Fibroblast of lung (primary cell): Measurements from ENCODE around the gene EPS8. TPM values are rescaled to one million over a fixed set of nuclear protein-coding genes. Genes with fewer than 3 reads are reported as not detected.

Source experiments
- DNase-seq, 2 donors: peaks; one replicate each; pipeline versions ENCODE4 v3.0.0 to v3.0.0-alpha.2; 2010; ENCODE audit warnings: low read depth in 2 of 2
- H2AFZ ChIP-seq: 2 replicates; pipeline ENCODE4 v1.5.1; 2012; ENCODE audit warnings: low read length, control low read depth, inconsistent platforms
- H3K27ac ChIP-seq: 2 replicates; pipeline ENCODE4 v1.5.1; 2011; ENCODE audit warnings: low read length, control low read depth; ENCODE audit not compliant: insufficient read depth
- H3K27me3 ChIP-seq: 2 replicates; pipeline ENCODE4 v1.5.1; 2011; ENCODE audit warnings: mild to moderate bottlenecking, low read length; ENCODE audit not compliant: control insufficient read depth, insufficient read depth
- H3K36me3 ChIP-seq: 2 replicates; pipeline ENCODE4 v1.5.1; 2011; ENCODE audit warnings: low read length; ENCODE audit not compliant: control insufficient read depth, insufficient read depth
- H3K4me1 ChIP-seq: 2 replicates; pipeline ENCODE4 v1.5.1; 2011; ENCODE audit warnings: low read length; ENCODE audit not compliant: control insufficient read depth, insufficient read depth; ENCODE audit errors: extremely low read depth
- H3K4me2 ChIP-seq: 2 replicates; pipeline ENCODE4 v1.5.1; 2011; ENCODE audit warnings: low read length, control low read depth; ENCODE audit not compliant: insufficient read depth; ENCODE audit errors: extremely low read depth
- H3K4me3 ChIP-seq, 4 experiments: fragments of 200-600 bp in 1 of 4; sonication (generic) in 1 of 4; replicated peaks in 1 of 4; 2 replicates each; pipeline ENCODE4 v1.5.1; 2011 to 2016; ENCODE audit warnings: low read length in 4 of 4, low read depth in 3 of 4, mild to moderate bottlenecking in 3 of 4, control low read depth in 2 of 4, inconsistent platforms in 1 of 4, mixed read lengths in 1 of 4; ENCODE audit not compliant: insufficient read depth in 1 of 4; ENCODE audit errors: control extremely low read depth in 1 of 4
- H3K79me2 ChIP-seq: 2 replicates; pipeline ENCODE4 v1.5.1; 2012; ENCODE audit warnings: mild to moderate bottlenecking, low read length, inconsistent platforms; ENCODE audit not compliant: control insufficient read depth, insufficient read depth
- H3K9ac ChIP-seq: 2 replicates; pipeline ENCODE4 v1.5.1; 2011; ENCODE audit warnings: mild to moderate bottlenecking, low read length, control low read depth; ENCODE audit not compliant: insufficient read depth
- H3K9me3 ChIP-seq: 2 replicates; pipeline ENCODE4 v1.5.1; 2012; ENCODE audit warnings: low read depth, low read length; ENCODE audit not compliant: control insufficient read depth, insufficient read depth
- H4K20me1 ChIP-seq: 2 replicates; pipeline ENCODE4 v1.5.1; 2011; ENCODE audit warnings: low read length; ENCODE audit not compliant: control insufficient read depth, insufficient read depth; ENCODE audit errors: extremely low read depth
- CTCF ChIP-seq, 2 donors: IDR thresholded peaks in 1 of 2; conservative IDR thresholded peaks in 1 of 2; 1 replicate in 1 of 2; 2 replicates in 1 of 2; pipeline ENCODE4 v1.5.1; 2011 to 2012; ENCODE audit warnings: low read length in 2 of 2, control low read depth in 1 of 2, inconsistent platforms in 1 of 2, low read depth in 1 of 2, mild to moderate bottlenecking in 1 of 2
- EZH2 ChIP-seq: IDR thresholded peaks from 2 replicates; pipeline ENCODE4 v1.5.1; 2012; ENCODE audit warnings: low read length, control low read depth, mild to moderate bottlenecking; ENCODE audit errors: missing control alignments
- polyA plus RNA-seq, 2 donors: library from polyadenylated mRNA; depleted of rRNA in 1 of 2; stranded (reverse) in 1 of 2; unstranded in 1 of 2; fragments of >200 nt; gene quantifications; 2 replicates each; pipeline ENCODE4 v1.2.1, GENCODE V29; 2011 to 2012; ENCODE audit warnings: missing spikeins in 1 of 2
- total RNA-seq: library from RNA; depleted of rRNA; stranded (reverse); fragments of >200 nt; gene quantifications from 2 replicates; pipeline ENCODE4 v1.2.1, GENCODE V29; 2014

EPS8 gene
- total and polyA plus RNA-seq, 2 donors (not counting 1 experiment from before 2014, with no cell fraction given) = 96.3 to 108 TPM

GRCh38 chr12:15613981-15614380 lies 175.2 kb downstream of the EPS8 start:
- Histone ChIP-seq H3K9ac (no peak overlapping the region), H3K79me2 (no peaks in the 10 kb centered on the region), H3K27me3 (no peaks in the 10 kb centered on the region), H3K4me1 (no peaks in the 10 kb centered on the region), H3K9me3 (no peaks in the 10 kb centered on the region), H3K4me3 (no peak overlapping the region), H3K36me3 (peaks cover 1% of the 10 kb centered on the region), H4K20me1 (no peaks in the 10 kb centered on the region), H2AFZ (no peak overlapping the region), H3K27ac (no peak overlapping the region), H3K4me2 (no peak overlapping the region)
- no peak for TF ChIP-seq CTCF (conservative IDR thresholded peaks at IDR 0.05 in 1 of 2, IDR thresholded peaks at IDR 0.05 in 1 of 2; ENCODE audit: low read depth in 1 of 2, low read length in 2 of 2)
- no peak for TF ChIP-seq EZH2
- DNase-seq = peak; percentile 41 to 46

DNA sequence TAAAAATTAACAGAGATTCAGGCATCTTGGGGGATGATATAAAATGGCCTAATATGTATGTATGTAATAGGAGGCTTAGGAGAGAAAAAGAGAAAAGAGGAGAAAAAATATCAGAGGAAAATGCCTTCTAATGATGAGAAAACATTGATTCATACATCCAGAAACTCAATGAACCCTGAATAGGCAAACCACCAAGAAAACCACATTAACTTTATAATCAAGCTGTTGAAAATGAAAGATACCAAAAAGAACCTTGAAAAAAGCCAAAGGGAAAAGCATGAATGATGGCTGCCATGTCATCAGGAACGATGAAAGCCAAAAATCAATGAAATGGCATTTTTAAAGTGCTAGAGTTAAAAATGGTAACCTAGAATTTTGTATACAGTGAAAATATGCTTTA lies 180.2 kb downstream of the EPS8 start:
- Histone ChIP-seq H2AFZ (no peak overlapping the region), H3K4me3 (no peak overlapping the region), H3K27me3 (no peaks in the 10 kb centered on the region), H3K9ac (no peak overlapping the region), H3K79me2 (no peaks in the 10 kb centered on the region), H3K4me1 (no peaks in the 10 kb centered on the region), H4K20me1 (no peaks in the 10 kb centered on the region), H3K36me3 (no peaks in the 10 kb centered on the region), H3K27ac (no peak overlapping the region), H3K4me2 (no peak overlapping the region), H3K9me3 (no peaks in the 10 kb centered on the region)
- DNase-seq = peak in 1 of 2 donors; percentile 32
- TF ChIP-seq CTCF (conservative IDR thresholded peaks at IDR 0.05 in 1 of 2, IDR thresholded peaks at IDR 0.05 in 1 of 2; ENCODE audit: low read depth in 1 of 2, low read length in 2 of 2) (no peak), EZH2 (no peak)

- no peaks in the 10 kb centered on the region for H3K79me2 ChIP-seq
Observed at GRCh38 chr12:15608406-15608805, 180.8 kb downstream of the EPS8 start.

More at GRCh38 chr12:15608406-15608805, 180.8 kb downstream of the EPS8 start:
- H3K36me3 ChIP-seq = no peaks in the 10 kb centered on the region
- H2AFZ ChIP-seq = no peak overlapping the region
- H3K9ac ChIP-seq = no peak overlapping the region
- H3K4me3 ChIP-seq = no peak overlapping the region
- H3K27ac ChIP-seq = no peak overlapping the region
- no peaks in the 10 kb centered on the region for H3K4me1 ChIP-seq
- TF ChIP-seq CTCF (conservative IDR thresholded peaks at IDR 0.05 in 1 of 2, IDR thresholded peaks at IDR 0.05 in 1 of 2; ENCODE audit: low read depth in 1 of 2, low read length in 2 of 2) (no peak), EZH2 (no peak)
- H3K4me2 ChIP-seq = no peak overlapping the region
- DNase-seq = no peak
- no peaks in the 10 kb centered on the region for H3K9me3 ChIP-seq
- no peaks in the 10 kb centered on the region for H4K20me1 ChIP-seq
- H3K27me3 ChIP-seq = no peaks in the 10 kb centered on the region
